NCI-H1417 treated with DMSO at 0.1 percent for 48 hours (cell line): Measurements from ENCODE around the gene LZTR1.
A peak's percentile ranks its signal among the peaks of the same experiment; 100 is the strongest.
"Not testable (repeated sequence)": the region's sequence is repeated elsewhere in the genome, so short reads cannot be mapped to it uniquely, and the experiment has no call there.

Experiments
- DNase-seq: peaks from one replicate; lab custom pipeline; 2025; lab: John Stamatoyannopoulos, UW

Gene LZTR1

DNA sequence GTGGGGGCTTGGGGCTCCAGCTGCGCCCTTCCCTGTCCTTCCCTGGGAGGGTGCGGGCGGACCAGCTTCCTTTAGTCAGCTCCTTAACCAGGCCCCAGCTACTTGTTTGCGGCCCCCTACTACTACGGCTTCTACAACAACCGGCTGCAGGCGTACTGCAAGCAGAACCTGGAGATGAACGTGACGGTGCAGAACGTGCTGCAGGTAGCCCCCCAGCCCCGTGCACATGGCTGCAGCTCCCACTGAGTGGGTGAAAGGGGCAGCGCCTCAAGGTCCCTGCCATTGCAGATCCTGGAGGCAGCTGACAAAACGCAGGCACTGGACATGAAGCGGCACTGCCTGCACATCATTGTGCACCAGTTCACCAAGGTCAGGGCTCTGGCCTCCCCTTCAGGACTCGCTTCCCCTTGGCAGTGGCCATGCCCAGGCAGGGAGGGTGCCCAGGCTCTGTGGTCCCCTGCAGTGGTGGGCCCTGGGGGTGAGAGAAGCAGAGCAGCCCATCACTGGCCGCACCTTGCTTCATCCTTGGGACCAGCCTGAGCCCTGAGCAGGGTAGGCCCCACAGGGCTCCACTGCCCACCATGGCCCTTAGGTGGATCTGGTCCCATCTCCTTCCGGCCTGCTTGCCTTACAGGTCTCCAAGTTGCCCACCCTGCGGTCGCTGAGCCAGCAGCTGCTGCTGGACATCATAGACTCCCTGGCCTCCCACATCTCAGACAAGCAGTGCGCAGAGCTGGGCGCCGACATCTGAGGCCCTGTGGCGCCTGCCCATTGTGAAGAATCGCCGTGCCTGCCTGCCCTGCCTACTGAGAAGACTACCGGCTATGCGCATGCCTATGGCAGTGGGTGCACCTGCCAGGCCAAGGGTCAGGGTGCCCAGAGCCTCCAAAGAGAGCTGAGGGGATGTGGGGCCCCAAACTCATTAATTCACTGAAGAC, 14.8 kb downstream of the LZTR1 start:
- no peak for DNase-seq

DNA sequence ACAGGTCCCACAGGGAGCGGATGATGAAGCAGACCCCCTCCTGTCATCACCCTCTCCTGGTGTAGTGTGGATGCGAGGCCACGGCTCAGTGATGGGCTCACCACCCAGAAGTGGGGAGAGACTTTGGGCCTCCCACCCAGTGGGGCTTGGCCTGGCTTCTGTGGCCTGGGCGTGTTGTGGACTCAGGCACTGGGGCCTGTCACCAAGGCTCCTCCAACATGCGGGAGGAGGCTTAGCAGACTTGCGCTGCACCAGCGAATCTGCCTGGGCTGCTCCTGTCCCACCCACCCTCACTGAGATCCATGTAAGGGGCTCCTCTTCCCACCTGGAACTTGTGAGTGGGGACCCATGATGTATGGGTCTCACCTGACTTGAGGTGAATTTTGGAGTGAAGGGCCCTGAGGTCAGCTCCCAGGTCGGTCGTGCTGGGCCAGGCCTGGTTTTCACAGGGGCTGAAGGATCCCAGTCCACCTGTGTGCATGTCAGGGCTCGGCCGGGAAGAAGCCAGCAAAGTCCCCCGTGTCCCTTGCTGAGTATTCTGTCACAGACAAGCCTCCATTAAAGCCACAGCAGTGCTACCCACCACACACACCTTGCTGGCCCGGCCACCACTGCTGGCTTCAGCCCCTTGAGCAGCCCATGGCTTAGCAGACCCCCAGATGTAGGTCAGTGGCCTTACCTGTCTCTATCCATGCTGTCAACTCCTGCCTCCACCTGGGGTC, 15.6 kb downstream of the LZTR1 start:
- no peak for DNase-seq

DNA sequence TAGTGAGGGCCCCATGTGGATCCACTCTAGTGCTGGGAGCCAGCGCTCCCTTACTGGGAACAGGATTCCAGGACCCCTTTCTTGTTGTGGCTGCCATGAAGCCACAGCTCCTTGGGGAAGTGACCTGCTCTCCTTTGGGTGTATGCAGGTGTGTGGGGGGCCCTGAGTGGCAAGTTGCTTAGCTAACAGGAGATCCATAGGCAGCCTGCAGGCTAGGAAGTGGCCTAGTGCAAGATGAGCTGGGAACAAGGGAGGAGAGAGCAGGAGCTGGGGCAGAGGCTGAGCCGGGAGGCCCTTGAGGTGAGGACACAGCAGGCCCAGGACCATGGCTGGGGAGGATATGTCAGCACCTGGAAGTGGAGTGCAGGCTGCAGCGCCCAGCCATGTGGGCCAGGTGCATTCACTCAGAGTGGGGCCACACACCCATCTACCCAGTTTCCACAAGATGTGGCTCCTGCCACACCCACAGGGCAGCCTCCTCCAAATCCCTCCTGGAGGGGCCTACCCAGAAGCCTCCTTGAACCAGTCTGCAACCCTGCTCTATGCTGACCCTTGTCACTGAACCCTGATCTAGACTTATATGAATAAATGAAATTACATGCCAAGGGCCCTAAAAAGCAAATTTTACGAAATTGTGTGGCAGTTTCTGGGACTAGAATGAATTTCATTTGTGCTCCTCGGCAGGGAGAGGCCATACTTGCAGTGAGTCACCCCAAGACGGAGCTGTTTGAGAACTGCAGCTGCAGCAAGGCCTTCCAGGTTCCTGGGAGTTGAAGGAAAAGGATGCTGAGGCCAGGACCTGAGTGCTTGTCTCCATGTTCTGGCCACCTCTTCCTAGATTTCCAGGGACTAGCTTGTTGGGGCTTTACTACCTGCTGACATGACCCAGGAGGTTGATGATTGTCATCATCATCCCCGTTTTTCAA, 16.6 kb downstream of the LZTR1 start:
- DNase-seq, result no peak

DNA sequence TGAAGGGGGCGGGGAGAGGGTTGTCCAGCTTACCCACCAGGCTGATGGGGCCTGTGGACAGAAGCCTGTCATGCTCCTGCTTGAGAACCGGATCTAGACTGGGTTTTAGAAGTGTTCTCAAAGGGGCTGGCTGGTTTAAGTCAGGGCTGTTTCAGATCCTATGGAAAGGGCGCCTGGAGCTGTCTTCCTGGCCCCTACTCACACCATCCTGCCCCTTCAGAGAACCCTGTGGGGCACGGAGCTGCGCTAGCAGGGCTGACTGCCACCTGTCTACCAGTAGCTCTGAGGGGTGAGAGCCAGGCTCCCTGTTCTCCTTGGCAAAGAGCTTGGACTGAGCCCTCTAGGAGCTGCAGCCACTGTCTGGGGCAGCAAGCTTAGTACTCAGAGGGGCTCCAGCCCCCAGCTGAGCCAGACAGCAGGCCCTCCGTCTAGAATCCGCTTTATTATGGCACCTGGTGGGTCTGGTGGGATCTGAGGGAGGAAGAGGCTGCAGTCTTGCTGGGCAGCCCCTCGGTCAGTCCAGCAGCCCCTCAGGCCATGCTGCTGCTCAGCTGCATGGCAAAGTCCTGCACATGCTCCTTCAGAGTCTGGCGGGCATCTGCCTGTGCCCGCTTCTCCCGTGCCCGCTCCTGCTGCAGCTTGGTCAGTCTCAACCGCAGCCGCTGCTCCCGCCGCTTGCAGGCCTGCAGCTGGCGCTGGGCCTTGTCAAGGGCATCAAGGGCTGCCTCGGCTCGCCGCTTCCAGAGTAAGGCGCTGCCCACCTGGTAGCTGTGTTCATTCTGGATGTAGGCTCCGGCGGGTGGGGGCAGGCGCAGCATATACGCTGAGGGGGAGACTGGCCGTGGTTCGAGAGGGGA, 17.5 kb downstream of the LZTR1 start:
- no peak for DNase-seq

DNA sequence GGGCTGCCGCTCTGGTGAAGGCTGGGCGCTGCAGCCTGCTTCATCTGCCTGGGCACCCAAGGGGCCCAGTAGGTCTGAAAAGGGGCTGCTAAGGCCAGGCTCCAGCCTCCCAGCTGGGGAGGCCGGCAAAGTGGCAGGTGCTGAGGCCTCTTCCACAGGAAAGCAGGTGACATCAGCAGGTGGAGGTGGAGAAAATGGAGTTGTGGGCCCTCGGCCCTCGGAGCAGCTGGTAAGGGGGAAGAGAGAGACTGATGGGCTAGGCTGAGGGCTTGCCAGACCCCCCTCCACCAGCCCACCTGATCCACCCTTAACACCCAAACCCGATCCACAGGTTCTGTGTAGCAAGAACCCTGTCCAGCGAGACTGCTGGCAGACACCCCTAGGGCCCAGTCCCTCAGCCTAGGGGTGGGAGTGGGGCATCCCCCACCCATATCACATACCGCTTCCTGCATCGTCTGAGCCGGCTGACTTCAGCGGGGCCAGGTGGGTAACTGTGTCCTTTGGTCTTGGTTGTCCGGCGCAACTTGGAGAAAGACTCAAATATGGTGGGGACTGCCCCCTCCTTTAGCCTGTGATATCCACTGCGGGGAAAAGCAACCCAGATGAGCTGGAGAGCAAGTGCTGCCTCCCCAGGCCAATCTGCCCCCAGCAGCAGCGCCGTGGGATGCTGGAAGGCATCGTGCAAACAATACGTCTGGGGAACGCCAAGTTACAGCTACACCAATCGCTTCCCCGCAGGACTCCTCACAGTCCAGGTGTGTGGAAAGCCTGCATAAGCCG, 18.3 kb downstream of the LZTR1 start:
- DNase-seq, result no peak

DNA sequence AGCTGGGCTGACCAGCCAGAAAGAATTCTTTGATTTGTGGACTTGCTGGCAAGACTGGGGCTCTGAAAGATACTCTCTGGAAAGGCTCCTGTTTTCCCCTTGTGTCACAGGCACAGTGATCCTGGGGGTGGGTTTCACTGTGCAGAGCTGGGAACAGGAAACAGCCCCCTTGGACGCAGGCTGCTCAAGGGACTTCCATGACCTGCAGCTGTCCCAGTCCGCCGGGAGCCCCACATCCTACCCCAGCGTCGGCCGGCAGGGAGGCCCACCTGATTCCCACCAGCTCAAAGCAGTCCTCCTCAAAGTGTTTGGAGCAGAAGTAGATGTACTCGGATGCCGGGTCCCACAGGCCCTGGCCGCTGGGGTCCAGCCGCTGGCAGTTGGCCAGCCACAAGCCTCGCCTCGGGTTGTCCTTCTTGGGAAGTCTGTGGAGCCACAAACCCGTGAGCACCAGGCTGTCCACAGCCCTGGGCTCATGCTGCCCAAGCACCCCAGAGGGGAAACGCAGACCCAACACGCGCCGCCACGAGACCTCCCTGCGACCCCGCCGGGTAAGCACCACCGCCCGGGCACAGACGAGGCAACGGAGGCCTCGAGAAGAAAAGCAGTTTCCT, 19.0 kb downstream of the LZTR1 start:
- no peak for DNase-seq

DNA sequence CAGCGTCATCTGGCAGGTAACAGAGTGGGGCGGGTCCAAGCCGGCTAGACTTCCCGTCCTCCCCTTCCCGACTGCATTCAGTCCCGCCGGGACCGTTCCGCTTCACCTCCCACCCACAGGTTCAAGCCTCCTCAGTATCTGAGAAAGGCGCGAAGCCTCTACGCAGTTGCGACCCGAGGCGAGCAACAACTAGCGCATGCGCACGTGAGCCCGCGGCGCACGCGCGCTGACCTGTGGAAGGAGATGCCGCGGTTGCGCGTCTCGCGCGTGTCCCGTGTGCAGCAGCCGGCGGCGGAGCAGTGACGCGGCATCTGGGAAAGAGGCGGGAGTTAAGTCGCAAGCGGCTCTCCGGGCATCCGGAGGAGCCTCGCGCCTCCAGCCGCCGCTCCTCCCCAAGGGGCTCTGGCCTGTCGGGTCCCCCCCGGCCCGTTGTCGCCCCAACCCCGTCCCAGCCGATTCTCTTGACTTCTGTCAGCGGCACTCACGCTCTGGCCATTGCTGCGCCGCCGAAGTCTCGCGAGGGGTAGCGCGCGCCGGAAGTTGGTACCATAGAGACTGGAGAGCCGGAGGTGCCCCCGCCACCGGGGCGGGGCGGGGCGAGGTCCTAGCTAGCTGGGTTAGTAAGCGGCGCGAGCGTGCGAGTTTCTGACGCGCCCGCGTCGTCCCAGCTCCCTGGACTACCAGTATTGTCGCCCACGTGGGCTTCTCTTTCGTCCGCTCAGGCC, 19.7 kb downstream of the LZTR1 start, which contains the start of gene THAP7:
Gene THAP7, minus strand, starts transcription at position 518 of the 725 bp plus-strand sequence. Its CDS starts 207 bp downstream, at position 311.
- DNase-seq, result peak; percentile 66

DNA sequence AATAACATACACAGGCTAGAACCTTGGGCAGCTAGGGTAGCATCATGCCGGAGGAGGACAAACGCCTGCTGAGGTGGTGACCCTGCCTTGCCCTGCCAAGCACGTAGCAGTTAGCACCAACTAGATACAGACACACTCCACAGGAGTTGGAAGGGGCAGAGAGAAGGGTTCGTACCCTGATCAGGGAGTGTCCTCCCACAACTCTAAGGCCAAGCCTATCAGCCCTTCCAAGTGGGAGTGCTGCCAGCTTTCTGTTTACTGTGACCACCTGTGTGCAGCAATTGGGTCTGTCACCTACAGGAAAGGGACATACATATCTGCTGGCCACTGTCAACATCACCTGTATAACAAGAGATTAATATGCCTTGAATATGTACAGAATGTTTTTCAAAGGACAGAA, 21.7 kb downstream of the LZTR1 start:
- no peak for DNase-seq

DNA sequence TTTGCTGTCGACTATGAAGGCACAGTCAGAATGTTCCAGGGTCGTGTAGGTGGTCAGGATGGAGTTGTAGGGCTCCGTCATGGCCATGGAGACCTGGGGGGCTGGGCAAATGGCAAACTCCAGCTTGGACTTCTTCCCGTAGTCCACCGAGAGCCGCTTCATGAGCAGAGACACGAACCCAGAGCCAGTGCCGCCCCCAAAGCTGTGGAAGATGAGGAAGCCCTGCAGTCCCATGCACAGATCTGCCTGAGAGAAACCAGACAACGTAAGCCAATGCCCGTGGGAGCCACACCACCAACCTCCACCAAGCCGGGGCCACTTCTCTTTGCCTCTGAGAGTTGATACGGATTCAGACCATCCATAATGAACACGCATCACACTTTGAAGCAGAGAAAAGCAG, 27.1 kb downstream of the LZTR1 start:
- not testable (repeated sequence) for DNase-seq

DNA sequence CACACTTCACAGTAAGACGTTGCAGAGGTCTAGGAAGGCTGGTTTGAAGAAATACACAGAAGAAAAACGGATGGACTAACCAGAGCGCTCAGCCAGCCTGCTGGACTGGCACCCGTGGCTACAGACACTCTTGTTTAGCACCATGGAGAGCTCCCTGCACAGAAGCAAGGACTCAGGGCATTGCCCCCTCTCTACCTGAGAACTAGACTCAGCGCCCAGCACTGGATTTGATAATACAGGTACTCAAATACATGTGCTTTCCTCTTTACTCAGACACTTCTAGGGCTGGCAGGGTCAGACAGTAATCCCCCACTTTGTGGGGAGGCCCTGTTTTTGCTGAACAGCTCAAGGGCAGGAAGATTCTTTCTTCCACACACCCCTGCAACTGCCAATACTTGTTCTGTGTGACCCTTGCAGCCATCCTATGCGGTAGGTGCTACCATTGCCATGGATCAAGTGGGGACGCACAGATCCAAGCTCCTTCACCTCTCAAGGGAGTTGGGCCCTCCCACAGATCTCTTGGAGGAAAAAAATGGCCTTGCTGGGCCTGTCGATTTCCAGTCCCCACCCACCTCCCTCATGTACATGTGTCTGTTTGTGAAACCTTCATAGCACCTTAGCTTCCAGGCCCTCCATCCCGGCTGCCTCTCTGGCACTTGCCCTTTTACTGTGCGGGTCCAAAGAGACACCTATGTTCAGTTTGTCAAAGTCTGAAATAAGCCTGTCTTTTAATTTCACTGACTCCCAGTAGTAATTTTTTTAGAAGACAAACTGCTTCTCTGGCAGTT, 27.7 kb downstream of the LZTR1 start:
- no peak for DNase-seq

DNA sequence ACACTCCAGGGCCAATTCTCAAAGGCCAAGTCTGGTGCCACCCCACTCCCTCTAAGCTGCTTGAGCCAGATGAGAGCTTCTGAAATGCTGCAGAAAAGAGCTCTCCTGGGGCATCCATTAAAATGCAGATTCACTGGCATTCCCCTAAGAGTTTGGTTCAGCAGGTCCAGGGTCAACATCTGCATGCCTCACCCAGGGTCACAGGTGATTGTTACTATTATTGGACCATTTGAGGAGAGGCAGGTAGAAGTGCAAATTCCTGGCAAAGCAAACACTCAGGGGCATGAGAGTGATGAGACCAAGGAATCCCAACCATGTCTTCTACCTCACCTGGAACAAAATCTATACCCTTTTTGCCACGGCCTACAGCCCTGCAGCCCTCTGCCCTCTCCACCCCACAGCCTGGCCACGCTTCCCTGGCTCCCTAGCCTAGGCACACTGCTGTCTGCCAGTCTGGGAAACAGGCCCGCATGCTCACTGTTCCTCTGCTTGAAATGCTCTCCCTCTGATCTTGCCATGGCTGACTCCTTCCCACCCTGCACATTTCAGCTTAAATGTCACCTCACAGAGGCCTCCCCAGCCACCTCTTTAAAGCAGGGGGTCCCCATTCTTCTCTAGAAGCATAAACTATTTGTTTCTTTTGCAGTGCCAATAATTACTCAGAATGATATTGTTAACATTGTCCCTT, 28.5 kb downstream of the LZTR1 start:
- DNase-seq, result no peak

DNA sequence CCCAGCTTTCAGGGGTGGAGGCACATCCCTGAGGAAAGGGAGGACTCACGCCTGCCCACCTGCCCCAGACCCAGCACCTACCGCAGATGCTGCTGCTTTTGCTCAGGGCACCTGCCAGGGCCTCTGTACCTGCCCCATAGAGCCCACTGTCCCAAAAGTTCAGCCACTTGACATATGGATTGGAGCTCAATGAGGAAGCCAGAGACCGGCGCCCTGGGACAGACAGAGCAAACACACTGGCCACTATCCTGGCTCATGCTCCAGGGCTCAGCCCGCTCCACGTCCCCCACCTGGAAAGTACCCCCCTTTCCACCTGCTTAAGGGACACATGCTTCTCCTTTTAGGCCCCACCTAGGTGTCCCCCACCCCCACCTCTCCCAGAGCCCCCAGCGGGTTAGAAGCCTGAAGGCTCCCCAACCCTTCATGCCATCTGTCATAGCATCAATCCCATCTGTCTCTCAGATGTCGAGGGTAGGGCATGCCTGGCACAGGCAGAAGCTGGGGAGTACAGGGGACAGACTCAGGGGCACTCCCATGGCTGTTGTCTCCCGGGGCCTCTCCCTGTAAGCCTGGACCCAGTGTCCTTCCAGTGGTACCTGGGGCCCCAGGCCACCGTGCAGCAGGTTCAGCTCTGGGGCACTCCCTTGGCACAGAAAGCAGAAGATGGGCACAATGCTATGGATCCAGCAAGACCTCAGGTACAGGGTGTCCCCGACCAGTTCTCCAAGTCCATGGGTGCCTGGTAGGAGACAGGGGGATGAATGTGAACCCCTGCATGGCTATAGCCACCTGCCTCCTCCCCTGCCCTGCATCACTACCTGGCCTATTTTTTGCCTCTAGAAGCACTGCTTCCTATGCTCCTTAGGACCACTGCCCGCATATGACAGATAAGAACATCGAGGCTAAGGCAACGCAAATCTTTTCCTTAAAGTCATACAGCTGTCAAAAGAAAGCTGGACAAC, 30.6 kb downstream of the LZTR1 start:
- DNase-seq, result no peak

DNA sequence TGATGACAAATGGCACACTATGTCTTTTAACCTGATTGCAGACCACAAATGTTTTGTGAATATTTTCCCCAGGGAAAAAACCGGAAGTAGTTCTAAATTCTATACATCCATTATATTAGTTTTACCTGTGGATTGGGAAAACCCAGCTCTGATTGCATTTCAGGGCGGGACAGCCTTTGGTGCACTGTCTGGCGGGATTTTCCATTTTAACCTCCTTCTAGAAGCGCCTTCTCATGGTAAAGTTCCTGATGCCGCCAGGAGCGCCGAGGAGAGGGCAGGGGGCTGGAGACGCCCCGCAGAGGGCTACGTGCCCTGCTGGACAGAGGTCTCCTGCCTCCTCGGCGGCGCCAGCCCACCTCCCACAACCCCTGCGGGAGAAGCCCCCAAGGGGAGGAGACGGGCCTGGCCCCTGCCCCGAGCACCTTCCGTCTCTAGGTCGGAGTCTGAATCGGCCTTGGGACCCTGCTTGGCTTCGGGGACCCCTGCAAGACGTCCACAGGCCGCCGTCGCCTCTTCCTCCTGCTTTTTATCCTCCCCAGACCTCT, 31.6 kb downstream of the LZTR1 start:
- no peak for DNase-seq

DNA sequence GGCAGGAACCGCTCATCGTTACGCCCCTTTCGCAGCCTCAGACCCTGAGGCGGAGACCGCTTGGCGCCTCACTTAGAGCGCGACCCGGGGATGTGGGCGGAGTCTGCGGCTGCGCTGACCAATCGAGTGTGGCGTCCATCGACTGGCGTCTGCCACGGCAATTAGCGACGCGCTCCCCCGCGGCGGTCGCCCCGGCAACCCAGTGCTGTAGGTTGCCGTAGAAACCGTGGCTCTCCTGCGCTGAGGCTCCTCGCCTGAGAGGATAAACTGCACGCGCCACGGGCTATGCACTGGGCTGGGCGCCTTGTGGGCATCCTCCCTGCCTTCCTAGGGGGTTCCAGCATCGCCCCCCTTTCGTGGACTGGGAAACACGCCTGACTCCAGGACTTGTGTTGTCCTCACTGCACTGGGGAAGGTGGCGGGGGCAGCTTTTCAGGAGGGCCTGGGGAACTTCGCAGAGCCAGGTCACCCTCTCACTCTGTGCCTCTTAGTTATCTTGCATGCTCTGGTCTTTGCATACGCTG, 32.2 kb downstream of the LZTR1 start:
- peak; percentile 79 for DNase-seq

DNA sequence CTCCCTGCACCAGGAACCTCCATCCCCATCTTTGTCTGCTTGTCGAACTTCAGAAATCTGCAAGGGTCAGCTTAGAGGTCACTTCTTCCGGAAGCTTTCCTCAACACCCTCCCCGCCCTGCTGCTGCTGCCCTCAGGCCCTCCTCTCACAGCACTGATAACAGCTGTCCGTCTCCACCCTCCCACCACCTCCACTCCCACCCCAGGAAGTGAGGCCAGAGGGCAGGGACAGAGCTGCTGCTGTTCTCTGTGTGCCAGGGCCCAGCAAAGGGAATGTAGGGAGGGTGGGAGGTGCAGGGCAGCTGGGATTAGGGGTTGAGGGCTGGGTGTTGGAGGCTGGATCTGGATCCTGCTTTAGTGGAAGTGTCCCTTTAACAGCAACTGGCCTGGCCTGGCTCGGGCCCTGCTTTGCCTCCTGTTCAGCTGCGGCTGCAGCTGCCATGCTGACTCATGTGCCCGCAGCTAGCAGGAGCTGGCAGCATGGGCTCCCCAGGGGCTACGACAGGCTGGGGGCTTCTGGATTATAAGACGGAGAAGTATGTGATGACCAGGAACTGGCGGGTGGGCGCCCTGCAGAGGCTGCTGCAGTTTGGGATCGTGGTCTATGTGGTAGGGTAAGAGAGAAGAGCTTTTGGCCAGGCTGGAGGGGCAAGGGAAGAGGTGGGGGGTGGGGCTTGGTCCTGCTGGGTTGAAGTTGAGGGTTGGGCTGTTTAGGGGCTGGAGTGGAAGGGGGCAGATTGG, 32.8 kb downstream of the LZTR1 start, which contains the start of gene P2RX6:
Gene P2RX6, plus strand, starts transcription at position 440 of the 740 bp plus-strand sequence. Its CDS starts 10 bp downstream, at position 450.
- DNase-seq, result no peak
